Nephron progenitor cell (in vitro differentiated cells): Measurements from ENCODE around the gene SLC12A6.

Source experiments
- DNase-seq: peaks from one replicate; pipeline ENCODE4 v3.0.0; 2021
- H3K27ac Mint-ChIP-seq: 2 replicates; pipeline ENCODE4 v1.8.0; 2021; ENCODE audit warnings: mild to moderate bottlenecking, moderate library complexity, mixed read lengths
- H3K27me3 Mint-ChIP-seq: 2 replicates; pipeline ENCODE4 v1.8.0; 2021; ENCODE audit warnings: mild to moderate bottlenecking, low read depth, mixed read lengths; ENCODE audit not compliant: poor library complexity
- H3K36me3 Mint-ChIP-seq: 2 replicates; pipeline ENCODE4 v1.8.0; 2021; ENCODE audit warnings: low read depth, mixed read lengths
- H3K4me1 Mint-ChIP-seq: 2 replicates; pipeline ENCODE4 v1.8.0; 2021; ENCODE audit warnings: mixed read lengths
- H3K4me3 Mint-ChIP-seq: 2 replicates; pipeline ENCODE4 v1.8.0; 2021; ENCODE audit warnings: mild to moderate bottlenecking, moderate library complexity, mixed read lengths
- H3K9me3 Mint-ChIP-seq: 2 replicates; pipeline ENCODE4 v1.8.0; 2021; ENCODE audit warnings: mild to moderate bottlenecking, moderate library complexity, mixed read lengths
- TF ChIP-seq, protein P1 (sequence below): fragments of 200-600 bp; sonication (generic); IDR thresholded peaks from 2 replicates; pipeline ENCODE4 v1.5.0; 2021; ENCODE audit warnings: antibody characterized with exemption

SLC12A6 gene

DNA sequence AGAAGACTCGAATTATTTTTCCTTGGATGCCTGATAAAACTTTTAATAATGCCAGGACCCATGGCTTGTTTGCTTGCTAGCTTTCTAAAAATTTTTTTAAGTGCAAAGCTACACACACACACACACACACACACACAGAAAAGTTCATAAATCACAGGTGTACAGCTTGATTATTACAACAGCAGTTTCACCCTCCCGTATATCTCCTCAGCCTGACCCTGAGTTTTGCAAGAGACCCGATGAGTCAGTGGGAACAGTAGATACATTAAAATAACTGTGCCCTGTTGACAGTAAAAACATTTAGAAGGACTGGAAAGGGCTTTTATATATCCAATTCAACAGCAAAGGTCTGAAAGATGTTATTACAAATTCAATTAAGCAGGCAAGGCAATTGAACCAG lies 66.1 kb downstream of the SLC12A6 start:
- H3K4me1 Mint-ChIP-seq: no peaks in the 10 kb centered on the region
- no peaks in the 10 kb centered on the region for H3K9me3 Mint-ChIP-seq
- DNase-seq: no peak
- TF ChIP-seq, protein P1, sequence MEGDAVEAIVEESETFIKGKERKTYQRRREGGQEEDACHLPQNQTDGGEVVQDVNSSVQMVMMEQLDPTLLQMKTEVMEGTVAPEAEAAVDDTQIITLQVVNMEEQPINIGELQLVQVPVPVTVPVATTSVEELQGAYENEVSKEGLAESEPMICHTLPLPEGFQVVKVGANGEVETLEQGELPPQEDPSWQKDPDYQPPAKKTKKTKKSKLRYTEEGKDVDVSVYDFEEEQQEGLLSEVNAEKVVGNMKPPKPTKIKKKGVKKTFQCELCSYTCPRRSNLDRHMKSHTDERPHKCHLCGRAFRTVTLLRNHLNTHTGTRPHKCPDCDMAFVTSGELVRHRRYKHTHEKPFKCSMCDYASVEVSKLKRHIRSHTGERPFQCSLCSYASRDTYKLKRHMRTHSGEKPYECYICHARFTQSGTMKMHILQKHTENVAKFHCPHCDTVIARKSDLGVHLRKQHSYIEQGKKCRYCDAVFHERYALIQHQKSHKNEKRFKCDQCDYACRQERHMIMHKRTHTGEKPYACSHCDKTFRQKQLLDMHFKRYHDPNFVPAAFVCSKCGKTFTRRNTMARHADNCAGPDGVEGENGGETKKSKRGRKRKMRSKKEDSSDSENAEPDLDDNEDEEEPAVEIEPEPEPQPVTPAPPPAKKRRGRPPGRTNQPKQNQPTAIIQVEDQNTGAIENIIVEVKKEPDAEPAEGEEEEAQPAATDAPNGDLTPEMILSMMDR: no peak
- H3K27ac Mint-ChIP-seq: no peak overlapping the region
- H3K4me3 Mint-ChIP-seq: no peak overlapping the region
- no peaks in the 10 kb centered on the region for H3K36me3 Mint-ChIP-seq
- H3K27me3 Mint-ChIP-seq: peaks cover 3% of the 10 kb centered on the region

DNA sequence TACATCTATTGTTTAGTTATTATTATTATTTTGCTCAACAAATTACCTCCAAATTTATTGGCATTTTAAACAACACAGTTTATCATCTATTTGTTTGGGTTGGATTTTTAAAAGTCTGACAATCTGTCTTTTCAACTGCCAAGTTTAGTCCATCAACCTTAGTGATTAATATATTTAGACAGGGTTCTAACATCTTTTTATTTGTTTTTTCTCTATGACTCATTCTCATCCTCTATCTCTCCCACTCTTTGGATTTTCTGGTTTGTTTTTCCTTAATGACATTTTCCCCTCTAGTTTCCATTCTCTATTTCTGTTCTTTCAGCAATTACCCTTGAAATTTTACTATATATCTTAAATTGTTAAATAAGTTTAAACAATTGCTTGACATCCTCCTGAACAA lies 70.8 kb downstream of the SLC12A6 start:
- Mint-ChIP-seq H3K27me3 (peaks cover 9% of the 10 kb centered on the region), H3K4me3 (no peak overlapping the region), H3K4me1 (no peaks in the 10 kb centered on the region), H3K27ac (no peak overlapping the region), H3K9me3 (no peaks in the 10 kb centered on the region), H3K36me3 (no peaks in the 10 kb centered on the region)
- DNase-seq: no peak
- TF ChIP-seq, protein P1: no peak

DNA sequence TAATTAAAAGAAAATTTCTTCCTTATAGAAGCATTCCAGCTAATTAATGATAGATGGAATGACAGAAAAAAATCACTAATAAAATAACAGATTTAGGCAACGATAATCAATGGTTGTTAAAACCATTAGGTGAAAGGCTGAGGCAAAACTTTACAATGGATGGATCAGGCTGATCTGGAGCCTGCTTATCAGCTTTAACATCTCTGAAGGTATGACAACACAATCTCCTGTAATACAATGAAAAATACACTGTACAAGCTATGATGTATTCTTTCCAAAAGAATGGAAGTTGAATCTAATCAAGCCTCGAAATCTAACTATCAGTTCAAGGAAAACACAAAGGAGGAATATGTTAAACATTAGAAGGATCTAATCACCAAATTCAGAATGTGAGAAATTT lies 73.5 kb downstream of the SLC12A6 start:
- Mint-ChIP-seq H3K4me3 (no peak overlapping the region), H3K27me3 (peaks cover 9% of the 10 kb centered on the region), H3K36me3 (no peaks in the 10 kb centered on the region), H3K27ac (no peak overlapping the region), H3K9me3 (no peaks in the 10 kb centered on the region), H3K4me1 (no peaks in the 10 kb centered on the region)
- no peak for DNase-seq
- TF ChIP-seq, protein P1: no peak

DNA sequence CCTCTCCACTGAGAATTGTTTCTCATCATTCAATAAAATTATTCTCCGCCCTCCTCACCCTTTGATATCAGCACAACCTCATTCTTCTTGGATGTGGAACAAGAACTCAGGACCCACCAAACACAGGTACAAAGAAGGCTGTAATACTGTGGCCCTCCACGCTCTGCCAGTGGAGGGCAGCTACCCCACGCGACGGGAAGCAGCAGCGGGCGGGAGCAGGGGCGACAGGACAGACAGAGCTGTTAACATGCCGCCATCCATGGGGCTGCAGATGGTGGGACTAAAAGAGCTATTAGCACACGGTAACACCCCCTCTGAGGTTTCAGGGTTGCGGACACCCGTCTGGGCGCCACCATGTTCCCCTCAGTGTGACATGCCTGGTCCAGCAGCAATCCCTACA lies 75.2 kb downstream of the SLC12A6 start:
- TF ChIP-seq, protein P1: no peak
- H3K9me3 Mint-ChIP-seq: no peaks in the 10 kb centered on the region
- no peak overlapping the region for H3K27ac Mint-ChIP-seq
- H3K4me3 Mint-ChIP-seq: no peak overlapping the region
- H3K4me1 Mint-ChIP-seq: no peaks in the 10 kb centered on the region
- no peaks in the 10 kb centered on the region for H3K36me3 Mint-ChIP-seq
- peaks cover 10% of the 10 kb centered on the region for H3K27me3 Mint-ChIP-seq
- DNase-seq: no peak

DNA sequence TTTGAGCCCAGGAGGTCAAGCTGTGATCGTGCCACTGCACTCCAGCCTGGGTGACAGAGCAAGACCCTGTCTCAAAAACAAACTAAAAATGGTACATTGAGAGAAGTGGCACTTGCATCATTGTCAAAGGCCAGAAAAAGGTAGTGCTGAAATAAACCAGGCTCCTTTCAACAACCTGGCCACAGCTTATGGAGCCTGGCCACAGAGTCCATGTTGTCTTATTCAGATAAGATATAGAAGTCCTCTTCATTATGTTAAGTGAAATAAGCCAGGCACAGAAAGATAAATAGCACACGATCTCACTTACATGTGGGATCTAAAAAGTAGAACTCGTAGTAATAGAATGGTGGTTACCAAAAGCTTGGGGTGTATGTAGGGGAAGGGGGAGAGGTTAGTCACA lies 78.0 kb downstream of the SLC12A6 start:
- H3K27ac Mint-ChIP-seq: no peak overlapping the region
- no peak overlapping the region for H3K4me3 Mint-ChIP-seq
- no peak for DNase-seq
- no peaks in the 10 kb centered on the region for H3K36me3 Mint-ChIP-seq
- H3K27me3 Mint-ChIP-seq: peaks cover 10% of the 10 kb centered on the region
- TF ChIP-seq, protein P1: no peak
- no peaks in the 10 kb centered on the region for H3K9me3 Mint-ChIP-seq
- H3K4me1 Mint-ChIP-seq: no peaks in the 10 kb centered on the region

DNA sequence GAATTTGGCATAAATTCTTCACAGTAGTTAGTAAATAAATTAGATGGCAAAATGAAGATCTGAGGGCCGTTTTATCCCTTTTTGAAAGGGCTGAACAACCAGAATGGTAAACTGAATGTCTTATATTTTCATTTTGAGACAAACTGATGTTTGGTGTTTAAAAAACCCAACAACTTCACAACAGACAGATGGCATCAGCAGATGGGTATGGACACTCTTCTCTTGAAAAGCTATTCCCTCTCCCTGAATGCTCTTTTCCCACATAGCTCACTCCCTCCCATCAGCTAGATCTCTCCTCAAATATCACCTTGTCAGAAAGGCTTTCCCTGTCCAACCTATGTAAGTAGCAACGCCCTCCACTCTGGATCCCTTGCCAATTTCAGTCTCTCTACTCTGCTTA lies 79.4 kb downstream of the SLC12A6 start:
- no peaks in the 10 kb centered on the region for H3K9me3 Mint-ChIP-seq
- H3K4me1 Mint-ChIP-seq: no peaks in the 10 kb centered on the region
- H3K27me3 Mint-ChIP-seq: peaks cover 7% of the 10 kb centered on the region

More for the DNA sequence above, 79.4 kb downstream of the SLC12A6 start:
- TF ChIP-seq, protein P1: no peak
- H3K27ac Mint-ChIP-seq: no peak overlapping the region
- DNase-seq: no peak
- H3K4me3 Mint-ChIP-seq: no peak overlapping the region
- peaks cover 10% of the 10 kb centered on the region for H3K36me3 Mint-ChIP-seq
